Measurements from ENCODE around the gene LGALS8. TPM values are rescaled to one million over a fixed set of nuclear protein-coding genes. Genes with fewer than 3 reads are reported as not detected.

Gene LGALS8
- total RNA-seq, 4 donors from 2014 or later = 59.2 to 98.2 (median 78.7) TPM

- Histone ChIP-seq H3K9me3 (no peaks in the 10 kb centered on the region), H3K27ac (no peak overlapping the region), H3K4me1 (no peaks in the 10 kb centered on the region), H3K27me3 (no peaks in the 10 kb centered on the region), H3K36me3 (peaks cover 0 to 75% (median 0%) of the 10 kb centered on the region in 3 donors), H3K4me3 (no peak overlapping the region)
- no peak for DNase-seq
- no peak for TF ChIP-seq POLR2A (IDR thresholded peaks at IDR 0.05)
- no peak for TF ChIP-seq CTCF (IDR thresholded peaks at IDR 0.05)
Measured at GRCh38 chr1:236589531-236589930, 65.7 kb downstream of the LGALS8 start.

- TF ChIP-seq CTCF (IDR thresholded peaks at IDR 0.05) = no peak
- TF ChIP-seq POLR2A (IDR thresholded peaks at IDR 0.05) = no peak
- no peaks in the 10 kb centered on the region for H3K4me1 ChIP-seq
- no peaks in the 10 kb centered on the region for H3K9me3 ChIP-seq
- no peaks in the 10 kb centered on the region for H3K27me3 ChIP-seq
- H3K4me3 ChIP-seq = no peak overlapping the region
- peaks cover 0 to 70% (median 0%) of the 10 kb centered on the region in 3 donors for H3K36me3 ChIP-seq
- H3K27ac ChIP-seq = no peak overlapping the region
- DNase-seq = no peak
Measured at GRCh38 chr1:236590553-236591150, 66.9 kb downstream of the LGALS8 start.

- H3K36me3 ChIP-seq = peaks cover 0 to 30% (median 0%) of the 10 kb centered on the region in 3 donors
- DNase-seq = no peak
- no peaks in the 10 kb centered on the region for H3K27me3 ChIP-seq
- no peaks in the 10 kb centered on the region for H3K9me3 ChIP-seq
- no peak overlapping the region for H3K27ac ChIP-seq
- TF ChIP-seq CTCF (IDR thresholded peaks at IDR 0.05) (no peak), POLR2A (IDR thresholded peaks at IDR 0.05) (no peak)
- no peak overlapping the region for H3K4me3 ChIP-seq
- H3K4me1 ChIP-seq = peaks cover 0 to 4% (median 0%) of the 10 kb centered on the region in 4 donors
Measured at GRCh38 chr1:236602171-236602570, 78.4 kb downstream of the LGALS8 start.

Other genes starting within 250 kb of the LGALS8 start
- gene ERO1B, start 242.0 kb upstream of the LGALS8 start, total RNA-seq = 10 to 100 TPM in 1 of 4 donors, 1 to 10 TPM in 3; 5.2 to 44.6 (median 7.9) TPM
- not detected for gene EDARADD, start 129.7 kb upstream of the LGALS8 start, total RNA-seq
- gene HEATR1, start 80.5 kb downstream of the LGALS8 start, total RNA-seq = 10 to 100 TPM; 12.8 to 21.5 (median 18.1) TPM
- gene ACTN2, start 162.5 kb downstream of the LGALS8 start, total RNA-seq = 1 to 10 TPM in 1 of 4 donors, not detected in 3; 8.3 TPM